Mucosa of descending colon (tissue), 3 donors: ENCODE data around the gene RRM2. TPM values are rescaled to one million over a fixed set of nuclear protein-coding genes. Genes with fewer than 3 reads are reported as not detected.

Experiments used
- ATAC-seq: fragments of 200-7000 bp; cut with Tn5 transposase; one replicate; pipeline ENCODE4 v1.9.1; 2020; ENCODE audit warnings: mild to moderate bottlenecking, moderate library complexity
- DNase-seq, 3 donors: peaks; one replicate each; pipeline ENCODE4 v3.0.0-alpha.2; 2020
- H3K36me3 ChIP-seq: fragments of 200-600 bp; one replicate; pipeline ENCODE4 v1.8.0; 2021; ENCODE audit warnings: low read depth, mild to moderate bottlenecking
- H3K4me1 ChIP-seq: fragments of 200-600 bp; one replicate; pipeline ENCODE4 v1.8.0; 2021; ENCODE audit warnings: low read depth, mild to moderate bottlenecking
- H3K4me3 ChIP-seq: fragments of 200-600 bp; one replicate; pipeline ENCODE4 v1.8.0; 2021; ENCODE audit warnings: mild to moderate bottlenecking
- H3K9me3 ChIP-seq: fragments of 200-600 bp; one replicate; pipeline ENCODE4 v1.8.0; 2021; ENCODE audit warnings: mild to moderate bottlenecking
- intact Hi-C, 2 donors: fragments of 100-400 bp; cut with DNase I in 1 of 2; cut with micrococcal nuclease in 1 of 2; formaldehyde crosslinking; loops; one replicate each; pipeline versions ENCODE4 v1.11.0 to v1.11.1; 2022; cut with DNase I, micrococcal nuclease
- long read RNA-seq, 2 donors: library from polyadenylated mRNA; unstranded; transcript quantifications; one replicate each; pipeline ENCODE4 v2.0.0, GENCODE V29; 2019 to 2021
- total RNA-seq, 3 donors: library from RNA; stranded (reverse); fragmentation: NEBNext Ultra II Directional in 2 of 3; extraction: Animal tissue kit (Norgen Biotek cat#: 25700) in 2 of 3; gene quantifications; one replicate each; pipeline versions ENCODE4 v1.2.1 to v1.2.4, GENCODE V29; 2021 to 2023
- TF ChIP-seq, protein P1 (sequence below): fragments of 200-600 bp; IDR thresholded peaks from one replicate; pipeline ENCODE4 v1.8.0; 2022; ENCODE audit warnings: antibody characterized with exemption, mild to moderate bottlenecking
- donor health status: DM: no; HTN: no; CAD: no; lungs with moderate emphysema.
- donor health status: DM: no; HTN: no; CAD: no.
- donor health status: DM: no; HTN: yes; CAD: no.

Gene RRM2
- total RNA-seq = 10 to 100 TPM in 2 of 3 donors, 1 to 10 TPM in 1; 8.5 to 65.3 (median 12.5) TPM
- long read RNA-seq, donor 1, transcript RRM2-202 (10 exons, 3,673 nt) = major isoform, 7 of 9 reads
- long read RNA-seq, donor 1, partial matches to known transcripts = 0 of 9 reads
- long read RNA-seq, donor 1, other reads (novel, unspliced or antisense) = 1 of 9 reads
- long read RNA-seq, donor 2, transcript RRM2-202 (10 exons, 3,673 nt) = major isoform, 35 of 40 reads
- long read RNA-seq, donor 2, partial matches to known transcripts = 5 of 40 reads
- long read RNA-seq, donor 2, other reads (novel, unspliced or antisense) = 0 of 40 reads

- intact Hi-C loops = loop anchor here in 1 of 2 donors (10.0 kb wide), 2 partner anchors 182 to 312 kb away; partner anchors contain the start of gene HPCAL1
- TF ChIP-seq, protein P1, sequence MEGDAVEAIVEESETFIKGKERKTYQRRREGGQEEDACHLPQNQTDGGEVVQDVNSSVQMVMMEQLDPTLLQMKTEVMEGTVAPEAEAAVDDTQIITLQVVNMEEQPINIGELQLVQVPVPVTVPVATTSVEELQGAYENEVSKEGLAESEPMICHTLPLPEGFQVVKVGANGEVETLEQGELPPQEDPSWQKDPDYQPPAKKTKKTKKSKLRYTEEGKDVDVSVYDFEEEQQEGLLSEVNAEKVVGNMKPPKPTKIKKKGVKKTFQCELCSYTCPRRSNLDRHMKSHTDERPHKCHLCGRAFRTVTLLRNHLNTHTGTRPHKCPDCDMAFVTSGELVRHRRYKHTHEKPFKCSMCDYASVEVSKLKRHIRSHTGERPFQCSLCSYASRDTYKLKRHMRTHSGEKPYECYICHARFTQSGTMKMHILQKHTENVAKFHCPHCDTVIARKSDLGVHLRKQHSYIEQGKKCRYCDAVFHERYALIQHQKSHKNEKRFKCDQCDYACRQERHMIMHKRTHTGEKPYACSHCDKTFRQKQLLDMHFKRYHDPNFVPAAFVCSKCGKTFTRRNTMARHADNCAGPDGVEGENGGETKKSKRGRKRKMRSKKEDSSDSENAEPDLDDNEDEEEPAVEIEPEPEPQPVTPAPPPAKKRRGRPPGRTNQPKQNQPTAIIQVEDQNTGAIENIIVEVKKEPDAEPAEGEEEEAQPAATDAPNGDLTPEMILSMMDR = no peak
- Histone ChIP-seq H3K36me3 (no peaks in the 10 kb centered on the region), H3K9me3 (no peaks in the 10 kb centered on the region), H3K4me3 (peak within 1 kb of the TSS; percentile 28), H3K4me1 (peaks cover 46% of the 10 kb centered on the region)
- ATAC-seq (peak; percentile 82), DNase-seq (peak; percentile 91 to 97 (median 93))
Measured at GRCh38 chr2:10122500-10123280, at the start of gene RRM2. RRM2 (plus strand) TSS chr2:10122739; CDS start chr2:10122799, 60 bp downstream.

- intact Hi-C loops = loop anchor here in 1 of 2 donors (10.0 kb wide), 1 partner anchor 361 kb away; no protein-coding TSS in a partner anchor
- H3K4me3 ChIP-seq = no peak overlapping the region
- H3K36me3 ChIP-seq = no peaks in the 10 kb centered on the region
- no peaks in the 10 kb centered on the region for H3K4me1 ChIP-seq
- peak in 1 of 3 donors; percentile 30 for DNase-seq
- TF ChIP-seq, protein P1 = no peak
- ATAC-seq = no peak
- no peaks in the 10 kb centered on the region for H3K9me3 ChIP-seq
Measured at GRCh38 chr2:10073706-10074105, 48.8 kb upstream of the RRM2 start.

DNA sequence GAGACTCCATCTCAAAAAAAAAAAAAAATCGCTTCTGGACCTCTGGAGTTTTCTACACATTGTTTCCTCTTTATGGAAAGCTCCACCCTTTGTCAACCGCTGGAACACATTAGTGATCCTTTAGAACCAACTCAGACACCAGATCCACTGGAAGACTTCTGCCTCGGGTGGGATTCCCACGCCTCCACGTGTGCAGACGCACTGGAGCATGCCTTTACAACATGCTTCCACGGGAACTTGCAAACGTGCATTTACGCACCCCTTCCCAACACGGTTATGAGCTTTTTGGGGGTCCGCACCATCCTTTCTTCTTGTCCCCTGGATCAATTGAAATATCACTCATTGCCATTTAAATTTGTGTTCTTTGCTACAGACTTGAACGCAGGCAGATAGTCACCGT, 47.4 kb upstream of the RRM2 start:
- H3K4me3 ChIP-seq = no peak overlapping the region
- H3K9me3 ChIP-seq = no peaks in the 10 kb centered on the region
- DNase-seq (no peak), ATAC-seq (no peak)
- peaks cover 7% of the 10 kb centered on the region for H3K4me1 ChIP-seq
- TF ChIP-seq, protein P1 = no peak
- H3K36me3 ChIP-seq = no peaks in the 10 kb centered on the region
- intact Hi-C loops = loop anchor here in 1 of 2 donors (10.0 kb wide), 1 partner anchor 360 kb away; no protein-coding TSS in a partner anchor

- TF ChIP-seq, protein P1 = no peak
- H3K4me1 ChIP-seq = peaks cover 13% of the 10 kb centered on the region
- no peak for ATAC-seq
- no peak overlapping the region for H3K4me3 ChIP-seq
- H3K36me3 ChIP-seq = no peaks in the 10 kb centered on the region
- no peak for DNase-seq
- no peaks in the 10 kb centered on the region for H3K9me3 ChIP-seq
- intact Hi-C loops = loop anchor here in 1 of 2 donors (10.0 kb wide), 1 partner anchor 359 kb away; no protein-coding TSS in a partner anchor
Measured at GRCh38 chr2:10075571-10076209, 46.8 kb upstream of the RRM2 start.

DNA sequence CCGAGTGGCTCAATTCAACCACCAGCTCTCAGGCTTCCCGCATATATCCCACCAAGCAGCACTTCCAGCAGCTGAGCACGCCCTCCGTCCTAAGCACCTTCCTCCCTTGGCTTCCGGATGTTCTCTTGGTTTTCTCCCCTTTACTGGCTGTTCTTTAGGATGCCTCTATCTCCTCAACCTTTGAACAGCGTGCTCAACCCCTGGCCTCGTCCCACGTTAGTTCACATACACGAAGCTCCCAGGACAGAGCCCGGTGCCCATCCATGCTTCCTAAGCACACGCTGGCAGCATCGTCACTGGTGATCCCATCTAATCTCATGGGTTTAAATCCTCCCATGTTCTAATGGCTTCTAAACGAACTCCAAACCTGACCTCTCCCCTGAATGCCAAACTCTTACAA, 46.0 kb upstream of the RRM2 start:
- Histone ChIP-seq H3K9me3 (no peaks in the 10 kb centered on the region), H3K4me3 (no peak overlapping the region), H3K36me3 (no peaks in the 10 kb centered on the region), H3K4me1 (peaks cover 16% of the 10 kb centered on the region)
- intact Hi-C loops = loop anchor here in 1 of 2 donors (10.0 kb wide), 1 partner anchor 358 kb away; no protein-coding TSS in a partner anchor
- ATAC-seq (no peak), DNase-seq (no peak)
- TF ChIP-seq, protein P1 = no peak
